Esophagus squamous epithelium (tissue), 5 donors: ENCODE results near the gene TRMT11. TPM values are rescaled to one million over a fixed set of nuclear protein-coding genes. Genes with fewer than 3 reads are reported as not detected.

Experiments used
- DNase-seq: peaks from one replicate; lab custom pipeline; 2025; lab: John Stamatoyannopoulos, UW
- H3K27ac ChIP-seq, 4 donors: fragments of 200-600 bp; sonication (generic); one replicate each; pipeline ENCODE4 v1.5.1; 2016 to 2019; ENCODE audit warnings: mild to moderate bottlenecking in 1 of 4
- H3K27me3 ChIP-seq, 4 donors: fragments of 200-600 bp; sonication (generic); 1 replicate in 3 of 4; 2 replicates in 1 of 4; pipeline versions ENCODE4 v1.5.1 to v1.6.0; 2017 to 2021; ENCODE audit warnings: antibody characterized with exemption in 1 of 4
- H3K36me3 ChIP-seq, 3 donors: fragments of 200-600 bp; sonication (generic); one replicate each; pipeline ENCODE4 v1.5.1; 2016 to 2019
- H3K4me1 ChIP-seq, 3 donors: fragments of 200-600 bp; sonication (generic); one replicate each; pipeline ENCODE4 v1.5.1; 2017 to 2019
- H3K4me3 ChIP-seq, 4 donors: fragments of 200-600 bp; sonication (generic); 1 replicate in 3 of 4; 2 replicates in 1 of 4; pipeline ENCODE4 v1.5.1; 2016 to 2019; ENCODE audit warnings: mild to moderate bottlenecking in 2 of 4, moderate library complexity in 1 of 4
- H3K9me3 ChIP-seq, 3 donors: fragments of 200-600 bp; sonication (generic); one replicate each; pipeline ENCODE4 v1.5.1; 2016 to 2019
- CTCF ChIP-seq, 6 experiments: fragments of 450-650 bp in 4 of 6; fragments of 200-600 bp in 2 of 6; sonication (generic) in 2 of 6; IDR thresholded peaks; one replicate each; pipeline ENCODE4 v1.5.1; 2016 to 2019; ENCODE audit warnings: antibody characterized with exemption in 6 of 6, mild to moderate bottlenecking in 4 of 6, moderate library complexity in 4 of 6
- POLR2A ChIP-seq, 4 donors: fragments of 450-650 bp; IDR thresholded peaks; one replicate each; pipeline ENCODE4 v1.6.1; 2017; ENCODE audit warnings: antibody characterized with exemption in 4 of 4, mild to moderate bottlenecking in 4 of 4, moderate library complexity in 3 of 4
- WGBS, 2 donors: methylation state at CpG; one replicate each; pipeline ENCODE4 v1.1.5; 2018; 5-methylcytosine and 5-hydroxymethylcytosine counted together
- intact Hi-C: fragments of 100-400 bp; cut with DNase I; formaldehyde crosslinking; loops from one replicate; pipeline ENCODE4 v1.15.0; 2022
- total RNA-seq, 4 donors: library from RNA; depleted of rRNA; stranded (reverse); fragments of >200 nt; gene quantifications; one replicate each; pipeline ENCODE4 v1.1.0, GENCODE V29; 2016
- donor health status: DM: yes; HTN: yes; CAD: no.

The TRMT11 gene
- total RNA-seq, 4 donors from 2014 or later: 7.8 to 23.3 (median 17.2) TPM

- Histone ChIP-seq H3K4me3 (no peak overlapping the region), H3K27me3 (no peaks in the 10 kb centered on the region), H3K27ac (no peak overlapping the region), H3K4me1 (no peaks in the 10 kb centered on the region), H3K9me3 (no peaks in the 10 kb centered on the region), H3K36me3 (peaks cover 0 to 57% (median 4%) of the 10 kb centered on the region in 3 donors)
- no peak for TF ChIP-seq POLR2A (IDR thresholded peaks at IDR 0.05)
- no peak for TF ChIP-seq CTCF (IDR thresholded peaks at IDR 0.05)
- DNase-seq: no peak
- intact Hi-C loops: no loop called here
These were observed 41.3 kb downstream of the TRMT11 start for GRCh38 chr6:126027601-126028000.

- Histone ChIP-seq H3K27me3 (no peaks in the 10 kb centered on the region), H3K27ac (no peak overlapping the region), H3K9me3 (no peaks in the 10 kb centered on the region), H3K36me3 (peaks cover 0 to 33% (median 0%) of the 10 kb centered on the region in 3 donors), H3K4me3 (no peak overlapping the region), H3K4me1 (peaks cover 0 to 7% (median 0%) of the 10 kb centered on the region in 3 donors)
- WGBS, 2 donors: 74% methylated on average over 2 of the region's 2 CpGs
- DNase-seq: no peak
- no peak for TF ChIP-seq CTCF (IDR thresholded peaks at IDR 0.05)
- TF ChIP-seq POLR2A (IDR thresholded peaks at IDR 0.05): no peak
- intact Hi-C loops: no loop called here
These were observed 43.7 kb downstream of the TRMT11 start for GRCh38 chr6:126030045-126030444.

GRCh38 chr6:126033696-126034095, 47.4 kb downstream of the TRMT11 start:
- DNase-seq: no peak
- no peaks in the 10 kb centered on the region for H3K9me3 ChIP-seq
- peaks cover 0 to 7% (median 0%) of the 10 kb centered on the region in 3 donors for H3K4me1 ChIP-seq
- intact Hi-C loops: no loop called here
- no peak overlapping the region for H3K4me3 ChIP-seq
- peak; percentile 28 to 69 (median 45) for TF ChIP-seq CTCF (IDR thresholded peaks at IDR 0.05)
- TF ChIP-seq POLR2A (IDR thresholded peaks at IDR 0.05): no peak
- WGBS, 2 donors: 9 to 25% methylated on average over 3 of the region's 3 CpGs
- no peaks in the 10 kb centered on the region for H3K27me3 ChIP-seq
- no peak overlapping the region for H3K27ac ChIP-seq
- H3K36me3 ChIP-seq: peaks cover 0 to 23% (median 0%) of the 10 kb centered on the region in 3 donors

GRCh38 chr6:126034656-126035055, 48.3 kb downstream of the TRMT11 start:
- Histone ChIP-seq H3K4me1 (peaks cover 0 to 7% (median 0%) of the 10 kb centered on the region in 3 donors), H3K9me3 (no peaks in the 10 kb centered on the region), H3K27me3 (no peaks in the 10 kb centered on the region), H3K36me3 (peaks cover 0 to 30% (median 0%) of the 10 kb centered on the region in 3 donors), H3K27ac (no peak overlapping the region), H3K4me3 (no peak overlapping the region)
- DNase-seq: no peak
- intact Hi-C loops: no loop called here
- TF ChIP-seq POLR2A (IDR thresholded peaks at IDR 0.05): no peak
- TF ChIP-seq CTCF (IDR thresholded peaks at IDR 0.05): no peak
- WGBS, 2 donors: 89 to 90% methylated on average over 6 of the region's 6 CpGs

GRCh38 chr6:126035764-126036163, 49.4 kb downstream of the TRMT11 start:
- H3K36me3 ChIP-seq: peaks cover 0 to 32% (median 0%) of the 10 kb centered on the region in 3 donors
- DNase-seq: no peak
- no peak overlapping the region for H3K4me3 ChIP-seq
- intact Hi-C loops: no loop called here
- H3K27me3 ChIP-seq: no peaks in the 10 kb centered on the region
- H3K9me3 ChIP-seq: no peaks in the 10 kb centered on the region
- peaks cover 0 to 12% (median 4%) of the 10 kb centered on the region in 3 donors for H3K4me1 ChIP-seq
- WGBS, 2 donors: 88 to 100% methylated on average over 2 of the region's 2 CpGs
- TF ChIP-seq CTCF (IDR thresholded peaks at IDR 0.05): no peak
- no peak for TF ChIP-seq POLR2A (IDR thresholded peaks at IDR 0.05)
- H3K27ac ChIP-seq: no peak overlapping the region
